GM18505 (cell line): ENCODE measurements around the gene ETNK2.
"Not testable (repeated sequence)": the region's sequence is repeated elsewhere in the genome, so short reads cannot be mapped to it uniquely, and the experiment has no call there.

ENCODE experiments used
- ATAC-seq: cut with Tn5 transposase; IDR thresholded peaks from one replicate; pipeline ENCODE4 v1.9.1; 2021; ENCODE audit not compliant: unreplicated experiment
- POLR2A ChIP-seq: IDR thresholded peaks from 4 replicates; pipeline ENCODE4 v1.6.1; 2011; ENCODE audit warnings: borderline replicate concordance; ENCODE audit not compliant: insufficient read depth, insufficient read length; ENCODE audit errors: extremely low read depth

ETNK2 gene

GRCh38 chr1:204094856-204095634, 56.8 kb downstream of the ETNK2 start:
- no peak for TF ChIP-seq POLR2A
- ATAC-seq = no peak

- ATAC-seq = no peak
Measured at GRCh38 chr1:204094313-204094729, 57.5 kb downstream of the ETNK2 start.

DNA sequence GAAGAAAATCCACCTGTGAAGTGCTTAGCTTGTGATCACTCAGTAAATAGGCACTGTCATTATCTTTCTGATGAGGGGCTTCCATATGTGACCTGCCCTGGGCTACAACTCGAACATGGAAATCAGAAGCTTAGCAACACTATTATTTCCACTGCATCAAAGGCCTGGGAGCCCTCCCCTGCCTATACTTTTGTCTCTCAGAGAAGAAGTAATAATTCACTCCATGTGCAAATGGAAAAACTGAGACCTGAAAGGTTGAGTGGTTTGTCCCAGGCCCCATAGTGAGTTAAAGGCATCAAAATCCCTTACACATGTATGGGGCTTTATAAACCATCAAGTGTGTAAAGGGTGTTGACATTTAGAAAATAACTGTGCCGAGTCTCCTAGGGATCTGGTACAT, 58.1 kb downstream of the ETNK2 start:
- ATAC-seq = no peak
- no peak for TF ChIP-seq POLR2A

More at GRCh38 chr1:204094313-204094729, 57.5 kb downstream of the ETNK2 start:
- TF ChIP-seq POLR2A = no peak

- no peak for ATAC-seq
Measured at GRCh38 chr1:204093421-204093717, 58.5 kb downstream of the ETNK2 start.

GRCh38 chr1:204092632-204093420, 59.0 kb downstream of the ETNK2 start:
- ATAC-seq = no peak
- no peak for TF ChIP-seq POLR2A

More at GRCh38 chr1:204093421-204093717, 58.5 kb downstream of the ETNK2 start:
- no peak for TF ChIP-seq POLR2A

GRCh38 chr1:204091787-204092312, 60.0 kb downstream of the ETNK2 start:
- TF ChIP-seq POLR2A = no peak
- no peak for ATAC-seq

DNA sequence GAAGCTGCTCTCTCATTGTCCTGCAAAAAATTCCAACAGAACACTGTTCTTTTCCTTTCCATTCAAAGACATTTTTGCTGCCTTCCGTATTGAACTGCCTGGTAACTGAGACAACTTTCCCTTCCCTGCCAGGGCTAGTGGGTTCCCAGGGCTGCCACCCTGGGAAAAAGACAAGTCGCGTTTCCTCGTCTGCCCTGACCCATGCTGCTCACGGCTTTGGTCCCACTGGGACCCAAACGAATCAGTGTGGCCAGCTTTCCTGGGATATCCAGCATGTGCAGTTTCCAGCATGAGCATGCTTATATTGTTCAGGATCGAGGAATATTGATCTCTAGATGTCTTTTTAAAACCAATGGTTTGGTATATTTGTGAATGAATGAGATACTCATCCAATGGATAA, 60.8 kb downstream of the ETNK2 start:
- no peak for TF ChIP-seq POLR2A
- ATAC-seq = no peak

DNA sequence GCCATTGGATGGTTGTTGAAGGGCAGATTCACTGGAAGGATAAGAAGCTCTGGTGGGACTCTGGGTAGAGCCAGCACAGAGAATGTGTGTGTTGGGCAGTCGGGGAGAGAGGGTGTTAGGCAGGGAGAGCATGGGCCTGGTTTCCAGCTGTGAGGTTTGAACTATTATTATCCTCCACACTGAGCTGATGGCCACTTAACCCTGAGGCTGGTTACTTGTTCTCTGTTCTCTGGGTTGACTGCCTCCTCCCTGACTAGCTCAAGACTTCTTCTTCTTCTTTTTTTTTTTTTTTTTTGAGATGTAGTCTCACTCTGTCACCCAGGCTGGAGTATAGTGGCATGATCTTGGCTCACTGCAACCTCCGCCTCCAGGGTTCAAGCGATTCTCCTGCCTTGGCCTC, 61.7 kb downstream of the ETNK2 start:
- ATAC-seq = not testable (repeated sequence)

GRCh38 chr1:204089044-204089751, 62.6 kb downstream of the ETNK2 start:
- TF ChIP-seq POLR2A = no peak
- no peak for ATAC-seq

- TF ChIP-seq POLR2A = no peak
- no peak for ATAC-seq
Measured at GRCh38 chr1:204088596-204088995, 63.2 kb downstream of the ETNK2 start.

DNA sequence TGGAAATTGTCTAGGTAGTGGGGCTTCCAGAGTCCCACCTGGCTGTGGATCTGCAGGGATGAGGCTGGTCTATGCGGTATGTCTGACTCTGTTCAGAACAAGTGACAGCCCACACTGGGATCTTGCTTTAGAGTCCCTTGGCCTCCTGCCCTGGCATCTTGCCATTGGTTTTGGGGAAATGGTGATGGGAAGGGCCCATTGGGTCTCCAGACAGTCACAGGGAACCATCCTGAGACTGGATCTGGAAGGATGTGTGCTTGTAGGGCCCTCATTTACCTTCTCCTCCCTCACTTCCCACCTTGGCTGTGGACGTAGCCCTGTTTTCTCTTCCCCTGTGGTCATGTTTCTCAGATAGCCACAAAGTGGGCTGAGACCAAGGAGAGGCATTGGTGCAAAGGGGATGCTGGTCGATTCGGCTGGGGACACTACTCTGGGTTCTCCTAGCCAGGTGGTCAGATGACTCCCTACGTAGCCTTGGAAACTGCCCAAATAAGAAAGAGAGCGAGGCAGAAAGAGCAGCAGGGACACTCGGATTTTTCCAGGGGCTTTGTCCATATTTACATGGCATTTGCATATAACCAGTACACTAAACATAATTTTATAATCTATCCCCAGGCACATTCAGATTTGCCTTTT, 63.8 kb downstream of the ETNK2 start:
- ATAC-seq = no peak
- TF ChIP-seq POLR2A = no peak

DNA sequence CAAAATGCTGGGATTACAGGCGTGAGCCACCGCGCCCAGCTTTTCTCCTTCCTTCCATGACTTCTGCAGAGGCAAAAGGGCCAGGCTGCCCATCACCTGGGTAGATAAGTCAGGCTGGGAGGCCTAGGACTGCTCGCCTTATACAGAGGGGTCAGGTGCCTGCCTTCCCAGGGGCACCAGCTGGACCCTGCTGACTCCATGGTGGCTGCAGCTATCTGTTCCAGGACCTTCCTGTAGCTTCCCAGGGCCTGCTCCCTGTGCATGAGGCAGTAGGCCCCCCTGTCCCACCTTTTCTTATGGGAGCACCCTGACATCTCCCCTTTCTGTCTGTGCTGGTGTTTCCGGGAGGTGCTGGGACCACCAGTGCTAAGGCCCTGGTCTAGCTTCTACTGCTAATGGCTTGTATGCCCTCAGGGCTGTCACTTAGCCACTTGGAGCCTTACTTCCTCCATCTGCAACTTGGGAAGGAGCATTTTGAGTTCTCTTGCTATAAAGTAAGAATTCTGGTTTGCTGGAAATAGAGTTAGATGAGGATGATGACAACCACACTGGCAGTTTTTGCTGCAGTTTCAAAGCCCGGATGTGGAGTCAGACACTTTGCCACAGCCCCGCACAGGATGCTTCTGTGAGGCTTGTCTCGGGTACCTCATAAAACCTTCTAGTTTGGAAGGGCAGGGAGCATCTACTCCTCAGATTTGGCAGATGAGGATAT, 64.5 kb downstream of the ETNK2 start:
- no peak for TF ChIP-seq POLR2A
- ATAC-seq = no peak
